ENCODE data around the gene RIC1.
"Not testable (repeated sequence)": the region's sequence is repeated elsewhere in the genome, so short reads cannot be mapped to it uniquely, and the experiment has no call there.

RIC1 gene

GRCh38 chr9:5675046-5675445 lies 46.1 kb downstream of the RIC1 start:
- ATAC-seq, H3K27ac Mint-ChIP-seq, H3K4me3 Mint-ChIP-seq, H3K27me3 Mint-ChIP-seq, H3K9me3 Mint-ChIP-seq: not testable (repeated sequence)
- Mint-ChIP-seq H3K36me3 (peaks cover 22% of the 10 kb centered on the region), H3K4me1 (peaks cover 28% of the 10 kb centered on the region)

- Mint-ChIP-seq H3K4me1 (peaks cover 26% of the 10 kb centered on the region), H3K9me3 (peaks cover 14% of the 10 kb centered on the region), H3K36me3 (peaks cover 50% of the 10 kb centered on the region)
- H3K27me3 Mint-ChIP-seq, ATAC-seq, H3K4me3 Mint-ChIP-seq, H3K27ac Mint-ChIP-seq: not testable (repeated sequence)
Observed at GRCh38 chr9:5683591-5683990, 54.7 kb downstream of the RIC1 start.

GRCh38 chr9:5684101-5684500 lies 55.2 kb downstream of the RIC1 start:
- no peak overlapping the region for H3K27ac Mint-ChIP-seq
- no peak overlapping the region for H3K4me3 Mint-ChIP-seq

GRCh38 chr9:5688109-5688508 lies 59.2 kb downstream of the RIC1 start:
- H3K9me3 Mint-ChIP-seq = peaks cover 2% of the 10 kb centered on the region
- H3K27ac Mint-ChIP-seq = no peak overlapping the region
- no peak for ATAC-seq
- no peak overlapping the region for H3K4me3 Mint-ChIP-seq
- peaks cover 16% of the 10 kb centered on the region for H3K4me1 Mint-ChIP-seq
- peaks cover 22% of the 10 kb centered on the region for H3K36me3 Mint-ChIP-seq
- no peaks in the 10 kb centered on the region for H3K27me3 Mint-ChIP-seq

More at GRCh38 chr9:5684101-5684500, 55.2 kb downstream of the RIC1 start:
- peaks cover 14% of the 10 kb centered on the region for H3K9me3 Mint-ChIP-seq
- H3K27me3 Mint-ChIP-seq = no peaks in the 10 kb centered on the region
- peaks cover 50% of the 10 kb centered on the region for H3K36me3 Mint-ChIP-seq
- H3K4me1 Mint-ChIP-seq = peaks cover 24% of the 10 kb centered on the region
- no peak for ATAC-seq

- H3K9me3 Mint-ChIP-seq = no peaks in the 10 kb centered on the region
- peaks cover 22% of the 10 kb centered on the region for H3K4me1 Mint-ChIP-seq
- H3K4me3 Mint-ChIP-seq = no peak overlapping the region
- H3K27me3 Mint-ChIP-seq = no peaks in the 10 kb centered on the region
- peaks cover 16% of the 10 kb centered on the region for H3K36me3 Mint-ChIP-seq
- no peak overlapping the region for H3K27ac Mint-ChIP-seq
- ATAC-seq = no peak
Observed at GRCh38 chr9:5690278-5690677, 61.4 kb downstream of the RIC1 start.

GRCh38 chr9:5695860-5696259 lies 67.0 kb downstream of the RIC1 start:
- Mint-ChIP-seq H3K4me3 (no peak overlapping the region), H3K27me3 (no peaks in the 10 kb centered on the region), H3K27ac (peak overlapping the region; percentile 7), H3K36me3 (peaks cover 40% of the 10 kb centered on the region), H3K4me1 (peaks cover 30% of the 10 kb centered on the region), H3K9me3 (no peaks in the 10 kb centered on the region)
- no peak for ATAC-seq

GRCh38 chr9:5696884-5697283 lies 68.0 kb downstream of the RIC1 start:
- H3K4me3 Mint-ChIP-seq = no peak overlapping the region
- ATAC-seq = peak; percentile 45
- peaks cover 30% of the 10 kb centered on the region for H3K4me1 Mint-ChIP-seq
- H3K27me3 Mint-ChIP-seq = no peaks in the 10 kb centered on the region
- H3K36me3 Mint-ChIP-seq = peaks cover 47% of the 10 kb centered on the region
- peak overlapping the region; percentile 7 for H3K27ac Mint-ChIP-seq
- no peaks in the 10 kb centered on the region for H3K9me3 Mint-ChIP-seq

GRCh38 chr9:5698004-5698403 lies 69.1 kb downstream of the RIC1 start:
- H3K36me3 Mint-ChIP-seq = peaks cover 57% of the 10 kb centered on the region
- H3K4me1 Mint-ChIP-seq = peaks cover 34% of the 10 kb centered on the region
- H3K27ac Mint-ChIP-seq = no peak overlapping the region
- H3K9me3 Mint-ChIP-seq = no peaks in the 10 kb centered on the region
- no peak for ATAC-seq
- no peaks in the 10 kb centered on the region for H3K27me3 Mint-ChIP-seq
- no peak overlapping the region for H3K4me3 Mint-ChIP-seq

GRCh38 chr9:5698810-5699556 lies 70.1 kb downstream of the RIC1 start:
- peaks cover 42% of the 10 kb centered on the region for H3K4me1 Mint-ChIP-seq
- H3K4me3 Mint-ChIP-seq = no peak overlapping the region
- H3K27ac Mint-ChIP-seq = no peak overlapping the region
- H3K36me3 Mint-ChIP-seq = peaks cover 65% of the 10 kb centered on the region
- ATAC-seq = no peak
- no peaks in the 10 kb centered on the region for H3K27me3 Mint-ChIP-seq
- no peaks in the 10 kb centered on the region for H3K9me3 Mint-ChIP-seq

- Mint-ChIP-seq H3K27me3 (no peaks in the 10 kb centered on the region), H3K36me3 (peaks cover 84% of the 10 kb centered on the region), H3K27ac (no peak overlapping the region), H3K9me3 (peaks cover 26% of the 10 kb centered on the region), H3K4me1 (peaks cover 23% of the 10 kb centered on the region), H3K4me3 (no peak overlapping the region)
- no peak for ATAC-seq
Observed at GRCh38 chr9:5708414-5708813, 79.5 kb downstream of the RIC1 start.

GRCh38 chr9:5712651-5713390 lies 83.9 kb downstream of the RIC1 start:
- Mint-ChIP-seq H3K4me1 (peaks cover 15% of the 10 kb centered on the region), H3K36me3 (peaks cover 76% of the 10 kb centered on the region), H3K27me3 (no peaks in the 10 kb centered on the region), H3K9me3 (peaks cover 17% of the 10 kb centered on the region), H3K27ac (no peak overlapping the region), H3K4me3 (no peak overlapping the region)
- ATAC-seq = no peak

- H3K4me1 Mint-ChIP-seq = peaks cover 21% of the 10 kb centered on the region
- H3K27me3 Mint-ChIP-seq = no peaks in the 10 kb centered on the region
- peaks cover 6% of the 10 kb centered on the region for H3K9me3 Mint-ChIP-seq
- ATAC-seq = no peak
- H3K36me3 Mint-ChIP-seq = peaks cover 56% of the 10 kb centered on the region
- no peak overlapping the region for H3K27ac Mint-ChIP-seq
- H3K4me3 Mint-ChIP-seq = no peak overlapping the region
Observed at GRCh38 chr9:5714501-5715401, 85.8 kb downstream of the RIC1 start.

- H3K27ac Mint-ChIP-seq = no peak overlapping the region
Observed at GRCh38 chr9:5715548-5716127, 86.7 kb downstream of the RIC1 start.

GRCh38 chr9:5717434-5717833 lies 88.5 kb downstream of the RIC1 start:
- Mint-ChIP-seq H3K4me1 (peaks cover 11% of the 10 kb centered on the region), H3K36me3 (peaks cover 55% of the 10 kb centered on the region)
- not testable (repeated sequence) for H3K4me3 Mint-ChIP-seq, H3K27ac Mint-ChIP-seq, H3K9me3 Mint-ChIP-seq, H3K27me3 Mint-ChIP-seq, ATAC-seq

More at GRCh38 chr9:5715548-5716127, 86.7 kb downstream of the RIC1 start:
- Mint-ChIP-seq H3K9me3 (peaks cover 4% of the 10 kb centered on the region), H3K4me1 (peaks cover 16% of the 10 kb centered on the region), H3K4me3 (no peak overlapping the region), H3K36me3 (peaks cover 55% of the 10 kb centered on the region), H3K27me3 (no peaks in the 10 kb centered on the region)
- ATAC-seq = no peak
